ENCODE measurements around the gene ARHGAP21. TPM values are rescaled to one million over a fixed set of nuclear protein-coding genes. Genes with fewer than 3 reads are reported as not detected.
A peak's percentile ranks its signal among the peaks of the same experiment; 100 is the strongest.

The ARHGAP21 gene
- total RNA-seq, 1 experiment from 2014 or later = 59.4 TPM

GRCh38 chr10:24737001-24737400 lies 13.3 kb upstream of the ARHGAP21 start:
- Histone ChIP-seq H3T11ph (ENCODE audit: low read length) (no peak overlapping the region), H2AFZ (ENCODE audit: low read length) (peak overlapping the region; percentile 78)

More at GRCh38 chr10:24737001-24737400, 13.3 kb upstream of the ARHGAP21 start:
- Mint-ChIP-seq H3K4me3 (no peak overlapping the region), H3K4me1 (peaks cover 5 to 9% of the 10 kb centered on the region in 2 experiments; a peak in 2 of 4 replicates), H3K9me3 (peaks cover 3% of the 10 kb centered on the region in 2 experiments; a peak in 3 of 5 replicates), H3K27ac (peak overlapping the region in 1 of 3 experiments; percentile 61; a peak in 1 of 7 replicates), H3K36me3 (ENCODE audit: insufficient read depth in 1 of 3, low read depth in 3 of 3) (peaks cover 0 to 2% (median 0%) of the 10 kb centered on the region in 3 experiments; a peak in 3 of 7 replicates), H3K27me3 (ENCODE audit: low read depth) (no peaks in the 10 kb centered on the region)
- Histone ChIP-seq H4K91ac (ENCODE audit: insufficient read length, low read depth, low read length) (no peak overlapping the region), H2AK5ac (ENCODE audit: insufficient read length, low read length) (no peak overlapping the region), H3K9ac (ENCODE audit: extremely low read depth, insufficient read length, low read length) (no peak overlapping the region), H3K18ac (ENCODE audit: insufficient read length, low read depth, low read length) (no peak overlapping the region), H3K23ac (ENCODE audit: insufficient read length, low read depth, low read length) (no peak overlapping the region), H3K27me3 (ENCODE audit: insufficient read depth, low read length) (no peaks in the 10 kb centered on the region), H3K14ac (ENCODE audit: insufficient read depth, low read length) (no peak overlapping the region), H3K27ac (ENCODE audit: insufficient read length, low read depth, low read length) (no peak overlapping the region), H2BK20ac (ENCODE audit: low read depth, low read length, poor library complexity, severe bottlenecking) (no peak overlapping the region), H4K5ac (ENCODE audit: insufficient read length, low read depth, low read length) (no peak overlapping the region), H3K4ac (ENCODE audit: low read depth, low read length) (no peak overlapping the region), H4K20me1 (ENCODE audit: control insufficient read depth, insufficient read depth, insufficient read length) (no peaks in the 10 kb centered on the region), H3K56ac (ENCODE audit: insufficient read length, low read depth, low read length) (no peak overlapping the region), H2BK120ac (ENCODE audit: low read depth, low read length, poor library complexity, severe bottlenecking) (no peak overlapping the region), H2BK12ac (ENCODE audit: insufficient read length, low read depth, low read length) (no peak overlapping the region), H4K8ac (replicated peaks; ENCODE audit: insufficient read length, low read depth, low read length) (no peak overlapping the region), H2BK15ac (ENCODE audit: low read depth, low read length) (no peak overlapping the region), H3K23me2 (ENCODE audit: insufficient read length, low read depth, low read length, poor library complexity, severe bottlenecking) (no peaks in the 10 kb centered on the region), H3K4me2 (ENCODE audit: insufficient read depth, insufficient read length, low read length) (no peak overlapping the region), H3K9me3 (ENCODE audit: control insufficient read depth, low read depth, low read length) (no peaks in the 10 kb centered on the region), H3K79me2 (ENCODE audit: insufficient read depth, low read length) (no peaks in the 10 kb centered on the region), H3K79me1 (ENCODE audit: insufficient read depth, low read depth, low read length, poor library complexity, severe bottlenecking) (no peaks in the 10 kb centered on the region), H2BK5ac (ENCODE audit: insufficient read length, low read length) (no peak overlapping the region), H3K4me1 (ENCODE audit: insufficient read depth, low read length) (no peaks in the 10 kb centered on the region)
- no peak for TF ChIP-seq CTCF (conservative IDR thresholded peaks at IDR 0.05)
- DNase-seq = no peak

All from H9 (cell line).